ENCODE results near the gene HDDC2.

The HDDC2 gene, protein sequence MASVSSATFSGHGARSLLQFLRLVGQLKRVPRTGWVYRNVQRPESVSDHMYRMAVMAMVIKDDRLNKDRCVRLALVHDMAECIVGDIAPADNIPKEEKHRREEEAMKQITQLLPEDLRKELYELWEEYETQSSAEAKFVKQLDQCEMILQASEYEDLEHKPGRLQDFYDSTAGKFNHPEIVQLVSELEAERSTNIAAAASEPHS

DNA sequence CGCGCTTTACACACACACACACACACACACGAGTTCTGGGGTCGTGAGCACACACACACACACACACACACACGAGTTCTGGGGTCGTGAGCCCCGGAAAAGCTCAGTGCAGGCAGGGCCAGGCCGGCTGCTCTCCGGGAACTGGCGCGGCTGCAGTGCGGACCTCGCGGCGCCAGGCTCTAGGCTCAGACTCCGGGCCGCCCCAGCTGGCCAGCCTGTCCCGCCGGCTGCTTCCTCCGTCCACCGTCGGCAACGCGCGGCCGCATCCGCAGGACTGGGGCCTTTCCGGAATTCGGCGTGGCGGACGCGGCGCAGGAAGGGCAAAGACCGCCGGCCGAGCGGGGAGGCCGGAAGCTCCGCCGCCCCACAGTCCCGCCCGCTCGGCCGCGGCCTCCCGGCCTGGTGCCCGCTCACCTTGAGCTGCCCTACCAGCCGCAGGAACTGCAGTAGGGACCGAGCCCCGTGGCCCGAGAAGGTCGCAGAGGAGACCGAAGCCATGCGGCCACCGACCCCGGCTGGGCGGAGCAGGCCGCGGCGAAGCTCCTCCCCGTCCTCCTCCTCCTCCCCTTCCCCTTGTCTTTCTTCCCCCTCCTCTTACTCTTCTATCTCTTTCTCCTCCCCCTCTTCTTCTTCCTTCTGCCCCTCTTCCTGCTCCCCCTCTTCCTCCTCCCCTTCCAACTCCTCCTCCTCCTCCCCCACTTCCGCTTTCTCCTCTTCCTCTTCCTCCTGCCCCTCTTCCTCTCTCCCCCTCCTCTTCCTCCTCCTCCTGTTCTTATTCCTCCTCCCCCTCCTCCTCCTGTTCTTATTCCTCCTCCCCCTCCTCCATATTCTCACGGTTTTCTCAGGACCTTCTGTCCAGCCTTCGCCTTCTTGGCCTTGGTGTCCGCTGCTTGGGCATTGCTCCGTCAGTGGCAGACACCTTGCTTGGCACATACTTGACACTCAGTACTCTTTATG lies at the start of gene HDDC2:
TSS of gene HDDC2 (minus strand) at position 533 of the 957 bp plus-strand sequence. CDS start at position 498, 35 bp downstream.
- peak; percentile 29 to 34 for DNase-seq (ENCODE audit: low read depth in 2 of 2)

DNA sequence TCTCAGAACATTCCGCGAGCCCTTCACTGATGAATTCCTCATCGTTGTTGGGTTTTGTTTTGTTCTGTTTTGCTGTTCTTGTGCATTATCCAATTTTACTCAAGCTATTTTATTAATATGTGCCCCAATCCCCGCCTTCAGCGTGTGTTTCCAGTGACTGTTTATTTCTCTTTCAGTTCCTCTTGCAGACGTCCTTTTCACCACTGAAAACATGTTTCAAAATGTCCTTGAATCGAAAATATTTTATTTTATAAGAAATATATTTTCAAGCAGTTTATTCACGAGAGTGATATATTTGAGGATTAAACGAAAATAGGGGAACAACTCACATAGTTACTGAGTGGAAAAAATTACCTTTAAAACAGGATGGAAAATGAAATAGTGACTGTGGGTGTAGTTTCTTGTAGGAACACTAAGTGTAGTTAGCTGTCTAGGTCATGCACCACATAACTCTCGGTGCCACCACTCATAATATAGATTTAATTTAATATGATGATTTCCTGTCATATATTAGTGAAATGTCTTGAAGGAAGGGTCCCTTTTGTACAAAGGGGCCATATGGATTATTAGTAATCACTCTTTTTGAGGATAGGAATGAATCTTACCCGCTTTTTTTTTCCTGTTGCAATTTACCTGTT lies 45.3 kb upstream of the HDDC2 start:
- no peak for DNase-seq (ENCODE audit: low read depth in 2 of 2)

DNA sequence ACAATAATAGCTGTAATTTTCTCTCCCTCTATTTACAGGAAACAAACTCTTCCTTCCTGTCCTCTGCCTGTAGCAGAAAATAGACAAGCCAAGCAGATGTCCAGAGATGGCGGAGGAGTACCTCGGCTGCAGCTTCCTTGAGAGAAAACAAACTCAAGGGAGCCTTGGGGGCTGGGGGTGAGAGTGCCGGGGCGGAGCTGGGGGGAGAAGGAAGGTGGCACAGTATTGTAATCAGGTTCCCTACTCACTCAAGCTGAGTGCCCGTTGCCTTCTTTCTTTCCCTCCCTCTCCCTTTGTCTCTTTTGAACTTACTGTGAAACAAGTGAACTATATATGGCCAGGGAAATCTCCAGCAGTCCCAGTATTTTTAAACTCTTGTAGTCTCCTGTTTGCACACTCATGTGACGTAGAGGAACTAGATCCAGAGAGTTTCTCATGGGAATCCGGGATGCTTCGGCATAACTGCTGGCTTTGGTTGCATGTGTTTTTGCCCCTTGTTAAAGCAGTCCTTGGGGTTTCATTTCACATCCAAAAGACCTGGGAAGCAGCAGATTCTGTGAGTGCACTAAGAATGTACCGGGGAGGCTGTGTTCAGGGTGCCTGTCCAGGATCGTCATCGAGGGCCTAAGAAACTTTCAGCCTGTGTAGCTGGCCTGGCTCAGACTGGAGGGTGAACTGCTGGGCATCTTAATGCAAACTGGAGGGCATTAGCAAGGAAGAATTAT lies 44.6 kb upstream of the HDDC2 start:
- DNase-seq (ENCODE audit: low read depth in 2 of 2): no peak

DNA sequence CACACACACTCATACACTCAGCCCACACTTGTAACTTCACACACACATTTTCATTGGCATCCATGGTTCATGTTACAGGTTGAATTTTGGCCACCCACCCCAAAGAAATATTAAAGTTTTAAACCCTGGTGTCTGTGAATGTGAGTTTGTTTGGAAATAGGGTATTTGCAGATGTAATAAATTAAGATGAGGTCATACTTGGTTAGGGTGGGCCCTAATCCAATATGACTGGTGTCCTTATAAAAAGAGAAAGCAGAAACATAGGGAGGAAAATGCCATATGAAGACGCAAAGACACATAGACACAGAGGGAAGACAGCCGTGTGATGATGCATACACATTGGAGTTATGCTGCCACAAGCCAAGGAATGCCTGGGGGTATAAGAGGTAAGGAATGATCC lies 39.7 kb upstream of the HDDC2 start:
- no peak for DNase-seq (ENCODE audit: low read depth in 2 of 2)

DNA sequence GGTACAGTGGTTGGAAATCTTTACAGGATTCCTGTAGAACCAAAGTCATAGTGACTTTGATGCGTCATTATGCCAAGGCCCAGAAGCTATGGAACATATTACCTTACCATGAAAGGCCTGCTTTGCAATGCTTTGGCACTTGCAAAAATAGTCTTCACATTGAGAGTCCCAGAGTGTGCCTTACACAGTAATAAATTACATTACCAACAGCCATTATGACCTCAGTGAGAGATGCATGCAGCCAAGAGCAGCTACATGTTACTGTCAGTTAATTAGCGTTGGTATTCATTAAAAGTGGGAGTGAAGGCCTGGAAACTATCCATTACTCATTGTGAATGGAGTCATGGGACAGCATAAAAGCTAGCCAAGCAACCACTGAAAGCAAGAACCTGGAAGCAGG lies 39.2 kb upstream of the HDDC2 start:
- no peak for DNase-seq (ENCODE audit: low read depth in 2 of 2)

DNA sequence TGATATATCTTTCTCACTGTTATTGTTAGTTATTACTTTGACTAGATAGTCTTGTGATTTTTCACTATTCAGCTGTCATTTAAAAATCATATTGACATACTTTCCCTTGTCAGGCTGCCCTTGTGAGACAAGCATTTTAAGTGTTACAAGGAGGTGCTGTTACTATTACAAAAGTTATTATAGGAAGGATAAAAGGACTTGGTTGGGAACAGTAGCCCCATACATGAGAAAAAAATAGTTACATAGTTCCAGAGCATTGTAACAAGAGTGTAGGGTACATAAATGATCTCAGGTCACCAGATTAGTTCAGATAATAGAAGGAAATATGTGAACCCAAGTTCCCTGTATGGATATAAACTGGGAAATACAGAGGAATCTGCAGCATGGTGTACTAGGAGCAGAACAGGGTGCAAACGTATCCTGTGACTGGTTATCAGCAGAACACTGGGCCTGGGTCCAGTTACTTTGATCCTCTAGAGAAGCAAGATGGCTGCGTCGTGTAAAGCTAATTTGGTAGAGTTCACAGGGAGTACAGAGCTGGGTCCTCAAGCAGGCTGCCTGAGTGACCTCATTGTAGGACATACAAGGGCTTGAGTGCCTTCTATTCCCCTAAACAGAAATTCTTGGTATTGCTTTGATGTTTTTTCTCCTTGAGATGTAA lies 38.5 kb upstream of the HDDC2 start:
- no peak for DNase-seq (ENCODE audit: low read depth in 2 of 2)

DNA sequence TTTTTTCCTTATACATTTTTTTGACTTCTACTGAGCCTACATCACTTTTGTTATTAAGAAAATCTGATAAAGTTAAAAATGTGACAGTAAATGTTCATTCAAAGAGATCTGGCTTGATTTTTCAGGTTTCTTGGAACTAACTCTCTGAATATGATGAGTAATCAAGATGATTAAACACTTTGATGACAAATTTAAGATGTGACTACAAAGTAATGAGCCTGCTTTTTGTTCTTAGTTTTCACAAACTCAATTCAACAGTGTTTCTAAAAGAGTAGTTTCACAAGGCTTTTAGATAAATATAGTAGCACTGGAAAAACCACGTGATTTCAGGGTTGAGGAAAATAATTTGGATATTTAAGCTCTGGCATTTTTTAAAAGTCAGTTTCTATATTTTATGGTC lies 37.9 kb upstream of the HDDC2 start:
- no peak for DNase-seq (ENCODE audit: low read depth in 2 of 2)

DNA sequence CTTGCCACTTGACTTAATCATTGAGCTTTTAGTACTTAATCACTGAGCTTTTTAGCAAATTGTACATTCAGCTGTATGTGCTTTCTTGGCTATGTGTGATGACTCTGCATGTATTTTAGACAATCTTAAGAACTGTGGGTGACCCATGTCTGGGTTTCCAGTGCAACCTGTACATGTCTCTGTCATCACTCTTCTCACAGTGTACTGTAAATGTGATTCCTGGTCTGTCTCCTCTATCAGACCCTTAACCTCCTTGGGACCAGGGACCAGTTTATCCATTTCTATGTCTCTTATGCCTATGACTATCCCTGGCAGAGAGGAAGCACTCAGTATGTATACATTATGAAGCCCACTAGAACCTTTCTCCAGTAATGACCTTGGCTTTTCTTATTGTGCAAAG lies 36.6 kb upstream of the HDDC2 start:
- DNase-seq (ENCODE audit: low read depth in 2 of 2): no peak

DNA sequence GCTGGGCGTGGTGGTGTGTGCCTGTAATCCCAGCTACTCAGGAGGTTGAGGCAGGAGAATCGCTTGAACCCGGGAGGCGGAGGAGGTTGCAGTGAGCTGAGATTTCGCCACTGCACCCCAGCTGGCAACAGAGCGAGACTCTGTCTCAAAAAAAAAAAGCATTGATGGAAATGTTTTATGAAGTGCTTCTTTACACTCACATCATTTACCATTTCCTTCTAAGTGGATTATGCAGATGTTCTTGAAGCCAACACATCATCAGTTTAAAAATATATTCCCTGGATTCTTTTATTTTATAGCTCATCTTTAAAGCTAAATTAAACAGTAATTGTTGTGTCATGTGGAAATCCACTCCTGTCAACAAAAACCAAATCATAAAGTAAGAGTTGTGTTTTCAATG lies 35.9 kb upstream of the HDDC2 start:
- no peak for DNase-seq (ENCODE audit: low read depth in 2 of 2)

DNA sequence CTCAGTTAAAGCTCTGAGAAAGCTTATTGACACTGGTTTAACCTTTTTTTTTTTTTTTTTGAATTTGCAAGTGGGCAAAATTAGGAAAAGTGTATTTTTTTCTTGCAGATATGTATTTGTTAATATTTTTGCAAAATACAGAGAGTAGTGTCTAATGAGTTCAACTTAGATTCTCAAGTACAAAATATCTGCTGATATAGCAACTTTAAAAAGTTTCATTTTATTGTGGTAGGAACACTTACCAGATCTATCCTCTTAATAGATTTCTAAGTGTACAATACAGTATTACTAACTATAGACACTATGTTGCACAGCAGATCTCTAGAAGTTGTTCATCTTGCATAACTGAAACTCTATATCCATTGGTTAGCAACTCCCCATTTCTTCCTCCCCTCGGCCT lies 30.9 kb upstream of the HDDC2 start:
- no peak for DNase-seq (ENCODE audit: low read depth in 2 of 2)

DNA sequence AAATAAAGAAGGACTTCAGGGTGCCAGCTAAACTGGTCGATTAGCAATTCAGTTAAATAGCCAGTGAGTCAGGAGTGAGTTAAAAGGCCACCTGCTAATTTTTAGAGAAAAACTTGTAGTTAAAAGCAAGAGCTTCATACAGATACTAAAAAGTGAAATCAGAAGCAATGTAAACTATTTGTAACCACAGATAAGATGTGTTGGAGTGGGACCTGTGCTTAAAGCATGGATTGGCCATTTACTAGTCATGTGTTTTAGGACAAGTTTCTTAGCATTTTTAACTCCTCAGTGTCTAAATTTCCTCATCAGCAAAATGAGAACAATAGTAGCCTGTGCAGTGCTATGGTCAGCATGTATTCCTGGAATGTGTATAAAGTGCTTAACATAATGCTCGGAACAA lies 23.8 kb upstream of the HDDC2 start:
- no peak for DNase-seq (ENCODE audit: low read depth in 2 of 2)

DNA sequence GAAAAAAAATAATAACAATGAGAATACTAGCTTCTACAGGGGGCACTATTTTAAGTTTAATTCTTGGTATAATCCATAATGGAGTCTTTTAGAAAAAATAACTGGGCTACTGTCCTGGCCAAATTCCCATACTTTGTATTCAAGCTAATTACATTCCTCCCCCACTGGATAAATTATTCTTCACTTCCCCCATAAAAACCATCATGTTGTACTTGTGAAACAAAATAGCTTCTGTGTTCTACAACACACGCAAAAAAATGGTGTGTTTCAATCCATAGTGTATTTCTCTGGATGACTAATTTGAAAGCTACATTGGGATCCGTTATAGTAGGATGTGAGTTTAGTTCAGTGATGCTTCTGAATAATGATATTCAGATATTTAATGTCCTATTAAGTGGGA lies 21.6 kb upstream of the HDDC2 start:
- no peak for DNase-seq (ENCODE audit: low read depth in 2 of 2)

DNA sequence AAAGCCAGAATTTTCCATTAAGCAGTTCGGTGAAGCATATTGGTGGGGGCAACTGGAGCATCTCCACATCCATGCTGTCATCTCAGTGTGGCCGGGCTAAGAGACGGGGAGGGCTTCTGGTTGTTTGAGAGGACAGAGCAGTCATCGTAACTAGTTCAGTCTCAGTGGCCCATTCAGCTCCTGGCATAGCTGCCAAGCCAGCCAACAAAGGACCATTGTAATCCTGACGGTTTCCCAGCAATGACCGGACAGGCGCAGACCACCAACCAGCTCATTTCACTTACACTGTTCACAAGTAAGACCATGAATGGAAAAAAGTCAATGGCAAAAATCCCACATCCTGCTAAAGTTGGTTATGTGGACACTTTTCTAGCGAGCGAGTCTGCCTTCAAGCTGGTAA lies 14.9 kb upstream of the HDDC2 start:
- no peak for DNase-seq (ENCODE audit: low read depth in 2 of 2)

DNA sequence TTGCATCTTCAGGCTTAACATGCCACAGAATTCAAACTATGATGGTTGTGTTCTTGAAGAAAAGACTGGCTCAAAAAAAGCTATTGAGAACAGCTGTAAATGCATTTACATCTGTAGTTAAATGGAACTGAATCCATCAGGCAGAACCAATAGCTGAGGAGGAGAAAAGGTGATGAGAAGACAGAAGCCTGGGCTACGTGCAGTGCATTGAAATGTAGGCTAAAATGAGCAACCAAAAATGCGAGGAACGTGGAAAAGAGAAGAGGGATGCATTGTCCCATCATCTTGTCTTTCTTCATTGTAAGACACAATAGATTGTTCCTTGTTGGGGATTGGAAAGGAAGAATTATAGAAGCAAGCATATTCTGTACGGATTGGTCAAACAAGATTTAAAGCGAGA lies 13.8 kb upstream of the HDDC2 start:
- no peak for DNase-seq (ENCODE audit: low read depth in 2 of 2)

DNA sequence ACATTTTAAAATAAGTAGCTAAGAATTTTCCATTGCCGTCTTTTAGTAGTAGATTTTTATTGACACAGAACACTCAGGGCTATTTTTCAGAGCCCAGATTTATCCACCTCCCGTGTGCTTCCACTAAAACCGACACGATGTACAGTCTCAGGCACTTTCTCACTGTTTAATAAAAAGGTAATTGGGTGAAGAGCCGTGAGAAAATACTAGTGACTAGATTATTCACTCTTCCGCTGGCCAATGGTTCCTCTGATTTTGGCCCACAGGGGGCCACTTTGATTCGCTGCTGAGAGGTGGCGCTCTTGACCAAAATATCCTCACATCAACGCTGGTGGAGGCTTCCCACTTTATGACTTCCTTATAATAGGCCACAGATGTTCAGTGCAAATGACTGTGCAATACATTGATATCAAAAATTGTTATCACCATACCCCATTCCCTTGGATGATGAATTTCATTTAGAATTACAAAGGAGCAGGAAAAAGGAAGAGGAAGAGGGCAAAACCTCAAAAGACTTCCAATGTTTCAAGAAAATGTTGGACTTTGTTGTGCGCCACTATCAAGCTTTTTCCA lies 12.3 kb upstream of the HDDC2 start:
- DNase-seq (ENCODE audit: low read depth in 2 of 2): peak; percentile 8 to 14

DNA sequence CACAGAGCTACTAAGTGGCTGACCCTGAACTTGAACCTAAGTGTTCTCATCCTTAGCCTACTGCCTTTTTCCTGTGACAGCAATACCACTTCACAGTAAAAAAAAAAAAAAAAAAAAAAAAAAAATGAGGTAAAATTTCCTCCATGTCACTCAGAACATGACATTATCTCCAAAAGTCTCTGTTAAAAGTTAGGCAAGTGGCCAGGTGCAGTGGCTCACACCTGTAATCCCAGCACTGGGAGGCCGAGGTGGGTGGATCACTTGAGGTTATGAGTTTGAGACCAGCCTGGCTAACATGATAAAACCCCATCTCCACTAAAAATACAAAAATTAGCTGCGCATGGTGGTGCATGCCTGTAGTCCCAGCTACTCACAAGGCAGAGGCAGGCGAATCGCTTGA lies 11.2 kb upstream of the HDDC2 start:
- no peak for DNase-seq (ENCODE audit: low read depth in 2 of 2)

DNA sequence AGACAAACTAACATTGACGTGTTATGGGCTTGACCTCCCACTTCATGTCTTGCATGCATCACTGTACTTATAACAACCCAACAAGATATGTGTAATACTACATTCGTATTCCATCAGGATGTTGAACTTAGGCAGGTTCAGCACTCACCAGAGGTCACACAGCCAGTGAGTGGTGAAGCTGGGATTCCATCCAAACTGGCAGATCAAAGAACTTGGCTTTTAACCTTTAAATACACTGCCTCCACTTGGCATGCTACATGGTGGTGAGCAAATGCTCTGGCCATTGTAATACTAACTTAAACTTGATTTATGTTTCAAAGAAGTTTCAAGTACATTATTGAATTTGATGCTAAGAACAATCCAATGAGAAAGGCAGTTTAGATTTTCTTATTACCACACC lies 10.7 kb upstream of the HDDC2 start:
- DNase-seq (ENCODE audit: low read depth in 2 of 2): no peak

DNA sequence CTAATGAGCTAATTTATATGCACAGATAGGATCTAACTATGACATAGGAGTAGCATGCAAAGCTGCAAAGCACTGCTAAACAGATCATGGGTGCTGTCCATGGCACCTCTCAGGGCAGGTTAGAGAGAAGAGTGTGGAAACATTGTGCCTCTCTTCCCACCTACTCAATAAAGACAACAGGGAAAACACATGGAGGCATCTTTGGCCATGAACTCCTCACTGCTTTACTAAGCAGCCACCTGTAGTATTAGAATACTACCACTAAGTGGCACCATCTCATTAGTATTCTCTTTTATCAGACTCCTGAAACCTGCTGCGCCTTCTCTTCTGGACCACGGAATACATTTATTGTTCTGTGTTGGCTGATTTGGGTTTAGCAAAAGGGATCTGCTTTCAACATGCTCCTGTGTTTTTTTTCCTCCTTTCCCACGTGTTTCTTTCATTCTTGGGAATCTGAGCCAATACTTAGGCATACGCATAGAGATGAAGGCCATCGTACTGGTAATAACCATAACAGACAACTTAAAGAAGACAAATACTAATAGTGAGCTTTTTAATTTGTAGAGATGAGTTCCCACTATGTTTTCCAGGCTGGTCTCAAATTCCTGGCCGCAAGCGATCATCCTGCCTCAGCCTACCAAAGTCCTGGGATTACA lies 9.4 kb upstream of the HDDC2 start:
- DNase-seq (ENCODE audit: low read depth in 2 of 2): peak in 1 of 2 donors; percentile 8

DNA sequence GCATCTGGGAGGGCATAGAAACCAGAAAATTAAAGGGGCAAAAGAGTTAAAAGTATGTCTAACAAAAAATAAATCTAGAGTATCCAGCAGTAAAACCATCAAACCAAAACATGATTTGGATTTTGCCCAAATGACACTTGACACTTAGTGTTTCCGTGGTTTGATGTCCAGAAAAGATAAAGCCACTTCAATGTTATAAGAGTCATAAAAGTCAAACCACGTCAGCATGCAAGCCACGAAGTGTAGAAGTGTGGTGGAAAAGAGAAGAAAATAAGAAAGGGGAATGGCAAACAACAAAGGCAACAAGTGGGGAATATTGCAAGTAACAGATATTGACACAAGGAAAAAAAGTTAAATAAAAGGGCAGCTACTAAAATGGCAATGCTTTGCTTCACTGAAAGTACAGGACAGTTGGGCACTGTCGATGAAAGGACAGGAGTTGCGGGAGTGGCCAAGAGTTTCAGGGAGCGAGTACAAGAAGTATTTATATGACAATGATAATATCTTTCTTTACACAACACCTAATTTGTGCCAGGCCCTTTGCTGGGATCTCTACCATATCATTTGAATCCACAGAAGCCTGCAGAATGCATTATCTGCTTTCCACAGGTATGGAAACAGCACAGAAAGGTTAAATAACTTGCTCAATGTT lies 6.3 kb upstream of the HDDC2 start:
- no peak for DNase-seq (ENCODE audit: low read depth in 2 of 2)

DNA sequence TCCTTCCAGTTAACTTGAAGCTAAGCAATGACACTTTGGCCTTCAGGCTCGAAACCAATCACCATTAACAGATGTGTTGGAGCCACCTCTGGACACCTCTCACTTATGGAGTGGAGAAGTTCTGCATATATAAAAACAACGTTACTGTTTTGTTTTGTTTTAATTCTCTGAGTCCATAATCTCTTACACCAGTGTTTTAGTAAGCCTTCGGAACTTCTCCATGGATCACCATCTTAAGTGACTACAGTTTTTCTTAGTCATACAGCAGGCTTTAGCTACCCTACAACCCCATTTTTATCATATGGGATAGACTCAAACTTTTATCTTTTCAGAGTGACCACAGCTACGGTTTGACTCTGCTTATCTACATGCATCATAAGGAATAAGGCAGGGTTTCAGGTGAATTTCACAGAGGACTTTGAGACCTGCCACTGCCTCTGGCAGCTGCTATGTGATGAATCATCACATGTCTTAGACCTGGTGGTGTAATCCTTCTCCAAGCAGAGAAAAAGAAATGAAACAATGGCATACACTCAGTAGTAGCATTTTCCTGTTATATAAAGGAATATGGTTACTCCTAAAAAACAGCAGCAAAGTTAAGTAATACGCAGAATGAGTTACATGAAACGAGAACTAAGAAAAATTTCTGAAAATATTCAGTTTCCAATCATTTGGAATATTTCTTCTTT lies 5.5 kb upstream of the HDDC2 start:
- no peak for DNase-seq (ENCODE audit: low read depth in 2 of 2)
